T-helper 22 cell (primary cell): ENCODE data around the gene TSG101.

Experiments used
- DNase-seq: peaks from one replicate; pipeline ENCODE4 v3.0.0-alpha.2; 2020; ENCODE audit warnings: low read depth

TSG101 gene

DNA sequence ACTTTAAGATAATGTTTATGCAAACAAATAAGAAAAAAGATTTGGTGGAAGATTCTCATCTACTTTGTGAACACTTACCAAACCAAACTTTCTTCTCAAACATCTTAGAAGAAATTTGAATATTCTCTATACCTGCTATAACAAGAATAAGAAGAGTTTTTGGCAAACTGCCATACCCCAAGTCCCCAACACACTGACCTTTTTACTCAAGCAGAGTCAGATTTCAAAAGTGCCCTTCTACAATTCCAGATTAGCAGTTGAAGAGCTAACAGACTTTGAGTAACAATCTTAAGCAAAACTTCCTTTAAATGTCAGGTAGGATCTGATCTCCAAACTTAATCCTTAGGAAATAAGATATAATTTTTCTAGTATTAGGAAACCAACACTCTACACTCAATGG, 33.9 kb downstream of the TSG101 start:
- no peak for DNase-seq

DNA sequence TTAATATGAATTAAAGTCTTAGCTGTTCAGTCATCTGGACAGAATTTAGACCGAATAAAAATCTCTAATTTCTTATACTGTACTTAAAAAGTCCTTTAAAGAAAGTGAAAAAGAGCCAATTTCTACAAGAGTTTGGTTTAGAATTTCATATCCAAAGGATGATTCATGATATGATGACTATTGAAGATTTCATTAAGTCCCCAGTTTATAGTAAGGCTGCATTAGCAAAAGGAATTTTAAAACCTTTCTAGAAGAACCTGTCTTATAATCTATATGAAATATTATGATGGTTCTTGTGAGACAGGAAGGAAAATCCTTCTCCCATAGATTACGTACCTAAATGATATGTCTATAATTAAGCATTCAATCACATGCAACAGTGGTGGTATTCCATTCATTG, 34.8 kb downstream of the TSG101 start:
- DNase-seq, result no peak

DNA sequence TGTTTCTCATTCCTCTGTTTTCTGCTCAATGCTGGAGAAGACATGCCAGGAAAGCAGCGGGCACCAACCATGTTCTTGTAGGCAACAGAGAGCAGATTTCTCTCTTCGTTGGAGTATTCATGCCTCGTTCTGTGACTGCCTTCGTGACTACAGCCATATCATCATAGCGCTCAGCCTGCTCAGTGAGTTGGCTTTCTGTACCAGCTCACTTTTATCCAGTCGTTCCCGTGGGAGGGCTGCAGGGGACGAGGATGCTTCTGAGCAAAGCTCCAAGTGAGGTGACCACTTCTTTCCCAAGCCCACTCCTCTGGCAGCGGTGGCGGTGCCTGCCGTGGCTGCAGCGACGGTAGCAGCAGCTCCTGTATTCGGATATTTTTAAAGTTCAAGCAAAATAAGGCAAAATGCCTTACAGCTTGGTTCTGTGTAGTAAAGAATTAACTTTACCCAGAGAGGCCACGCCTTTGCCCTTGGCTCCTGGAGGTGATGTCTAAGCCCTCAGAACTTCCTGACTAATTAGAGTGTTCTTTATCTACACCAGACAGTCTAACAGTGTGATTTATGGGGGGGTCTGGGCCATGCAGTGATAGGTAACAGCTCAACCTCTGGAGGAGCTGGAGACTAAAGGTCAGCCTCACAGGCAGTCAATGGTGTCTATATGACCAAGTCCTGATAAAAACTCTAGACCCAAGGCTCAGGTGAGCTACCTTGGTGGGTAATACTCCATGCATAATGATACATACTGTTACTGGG, 35.8 kb downstream of the TSG101 start:
- no peak for DNase-seq

DNA sequence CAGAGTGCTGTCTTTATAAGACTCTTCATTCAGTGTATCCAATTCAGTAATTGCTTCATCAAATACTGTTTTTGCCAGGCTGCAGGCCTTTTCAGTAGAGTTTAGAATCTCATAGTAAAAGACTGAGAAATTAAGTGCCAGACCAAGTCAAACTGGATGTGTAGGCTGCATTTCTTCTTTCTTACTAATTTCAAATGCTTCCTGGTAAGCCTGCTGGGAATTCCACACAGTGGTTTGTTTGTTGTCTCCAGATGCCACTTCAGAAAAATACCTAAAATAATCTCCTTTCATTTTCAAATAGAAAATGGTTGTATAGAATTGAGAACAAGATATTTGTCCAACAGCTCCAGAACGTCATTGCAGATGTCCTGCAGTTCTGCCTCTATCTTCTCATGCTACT, 36.4 kb downstream of the TSG101 start:
- DNase-seq, result no peak

DNA sequence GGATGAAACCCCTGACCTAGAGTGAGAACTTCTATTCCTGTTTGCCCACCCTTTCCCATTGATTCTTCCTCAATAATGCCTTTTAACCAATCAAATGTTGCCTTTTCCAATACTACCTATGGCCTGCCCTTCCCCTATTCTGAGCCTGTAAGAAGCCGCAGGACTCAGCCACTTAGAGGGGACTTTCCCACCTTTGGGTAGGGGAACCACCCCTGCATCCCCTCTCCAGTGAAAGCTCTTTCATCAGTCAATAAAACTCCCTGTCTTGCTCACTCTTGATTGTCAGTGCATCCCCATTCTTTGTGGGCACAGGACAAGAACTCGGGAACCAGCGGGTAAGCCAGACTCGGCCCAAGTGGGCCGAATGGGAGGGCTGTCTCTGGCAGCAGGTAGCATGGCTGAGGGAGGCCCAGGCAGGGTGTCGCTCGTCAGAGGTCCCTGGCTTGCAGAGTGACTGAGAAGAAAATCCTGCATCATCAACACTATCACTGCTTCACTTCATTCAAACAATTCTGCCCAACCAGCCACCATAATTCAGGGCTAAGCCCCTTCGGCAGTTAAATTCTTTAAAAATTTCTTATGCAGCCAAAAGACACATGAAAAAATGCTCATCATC, 40.7 kb downstream of the TSG101 start:
- no peak for DNase-seq

DNA sequence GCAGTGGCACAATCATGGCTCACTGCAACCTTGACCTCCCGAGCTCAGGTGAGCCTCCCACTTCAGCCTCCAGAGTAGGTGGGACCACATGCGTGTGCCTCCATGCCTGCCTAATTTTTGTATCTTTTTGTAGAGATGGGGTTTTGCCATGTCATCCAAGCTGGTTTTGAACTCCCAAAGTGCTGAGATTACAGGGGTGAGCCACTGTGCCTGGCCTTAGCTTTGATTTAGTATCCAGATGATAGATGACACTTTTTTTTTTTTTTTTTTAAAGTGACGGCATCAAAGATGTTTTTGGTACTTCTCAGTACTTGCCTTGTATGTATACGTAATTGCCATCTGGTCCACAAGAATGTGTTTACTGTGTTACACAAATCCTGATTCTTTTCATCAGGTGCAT, 47.7 kb downstream of the TSG101 start:
- no peak for DNase-seq

DNA sequence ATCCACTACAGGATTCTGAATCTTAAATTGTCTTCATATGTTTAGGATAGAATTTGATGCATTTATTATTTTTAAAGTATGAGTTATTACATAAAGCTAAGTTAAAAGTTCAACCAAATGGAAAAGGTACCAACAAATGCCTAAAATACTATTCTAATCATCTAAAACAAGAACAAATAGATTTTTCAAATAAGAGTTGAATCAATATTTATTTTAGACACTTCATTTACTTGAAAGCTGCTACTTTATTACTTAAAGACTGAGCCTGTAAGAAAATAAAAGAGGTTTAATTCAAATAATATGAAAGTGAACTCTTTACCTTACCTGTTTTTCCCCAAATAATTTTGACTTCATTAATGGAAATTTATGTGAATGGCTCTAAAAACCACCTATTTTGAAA, 54.2 kb downstream of the TSG101 start:
- DNase-seq, result no peak

DNA sequence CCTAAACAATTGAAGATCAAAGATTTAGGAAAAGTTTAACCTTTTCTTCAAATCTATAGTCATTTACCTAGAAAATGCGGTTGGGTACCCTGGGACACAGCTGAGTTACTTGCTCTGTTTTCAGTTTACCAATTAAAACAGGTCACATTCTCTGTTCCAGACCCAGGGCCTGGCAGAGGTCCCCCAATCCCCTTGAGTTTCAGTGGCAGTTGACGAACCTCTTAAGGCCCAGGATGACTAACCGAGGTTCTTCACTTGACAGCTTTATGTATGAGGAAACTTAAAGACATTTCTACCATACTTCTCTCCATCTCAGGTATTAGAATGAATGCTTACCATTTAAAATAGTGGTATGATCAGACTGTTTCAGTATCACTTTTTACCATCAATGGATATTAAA, 54.7 kb downstream of the TSG101 start:
- DNase-seq, result no peak

DNA sequence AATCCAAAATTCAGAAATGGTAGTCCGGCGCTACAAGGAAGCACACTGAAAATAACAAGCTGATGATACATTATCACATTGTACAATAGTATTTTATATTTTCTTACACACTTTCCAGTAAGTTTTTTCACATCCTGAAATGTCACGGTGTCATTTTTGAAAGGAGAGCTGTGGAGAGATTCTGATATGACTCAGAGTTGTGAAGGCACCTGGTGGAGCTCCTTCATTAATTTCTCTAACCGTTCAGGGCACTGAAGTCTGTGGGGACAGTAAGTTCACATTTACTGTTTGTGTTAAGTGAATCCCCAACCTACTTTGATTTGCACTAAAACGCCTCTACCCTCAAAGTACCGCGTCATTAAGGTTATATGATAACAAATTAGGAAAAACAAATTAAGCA, 57.8 kb downstream of the TSG101 start:
- DNase-seq, result no peak

DNA sequence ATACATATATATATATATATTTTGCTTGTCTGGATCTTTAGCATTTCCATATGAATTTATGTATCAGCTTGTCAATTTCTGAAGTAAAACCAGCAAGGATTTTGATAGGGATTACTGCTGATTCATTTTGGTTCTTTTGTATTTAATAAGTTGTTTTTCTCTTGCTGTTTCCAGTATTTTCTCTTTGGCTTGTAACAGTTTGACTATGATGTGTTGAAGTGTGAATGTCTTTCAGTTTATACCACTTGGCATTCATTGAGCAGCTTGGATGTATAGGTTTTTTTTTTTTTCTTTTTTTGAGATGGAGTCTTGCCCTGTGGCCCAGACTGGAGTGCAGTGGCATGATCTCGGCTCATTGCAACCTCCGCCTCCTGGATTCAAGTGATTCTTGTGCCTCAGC, 58.7 kb downstream of the TSG101 start:
- DNase-seq, result no peak

DNA sequence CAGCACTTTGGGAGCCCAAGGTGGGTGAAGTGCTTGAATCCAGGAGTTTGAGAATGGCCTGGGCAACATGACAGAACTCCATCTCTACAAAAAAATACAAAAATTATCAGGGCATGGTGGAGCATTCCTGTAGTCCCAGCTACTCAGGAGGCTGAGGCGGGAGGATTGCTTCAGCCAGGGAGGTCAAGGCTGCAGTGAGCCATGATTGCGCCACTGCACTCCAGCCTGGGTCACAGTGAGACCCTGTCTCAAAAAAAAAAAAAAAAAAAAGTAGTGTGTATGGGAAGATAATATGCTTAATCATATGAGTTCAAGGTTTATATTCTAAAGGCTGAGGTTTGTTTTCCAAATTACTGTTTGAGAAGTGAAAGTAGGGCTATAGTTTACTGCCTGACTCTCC, 60.3 kb downstream of the TSG101 start:
- no peak for DNase-seq

DNA sequence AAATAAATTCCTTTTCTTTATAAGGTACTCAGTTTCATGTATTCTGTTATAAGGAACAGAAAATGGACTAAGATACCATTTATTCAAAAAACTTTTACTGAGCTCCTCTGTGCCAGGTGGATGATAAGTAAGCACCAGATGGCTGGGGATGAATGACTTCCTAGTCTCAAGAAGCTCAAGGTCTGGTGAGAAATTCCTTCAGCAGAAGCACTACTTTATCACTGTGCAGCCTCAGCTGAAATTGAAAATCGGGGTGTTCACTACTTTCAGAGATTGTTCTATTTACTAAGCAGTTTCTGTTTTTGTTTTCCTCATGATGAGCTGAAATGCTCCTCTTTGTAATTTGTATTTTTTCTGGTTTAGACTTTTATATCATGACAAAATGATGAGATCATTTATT, 63.3 kb downstream of the TSG101 start:
- no peak for DNase-seq

DNA sequence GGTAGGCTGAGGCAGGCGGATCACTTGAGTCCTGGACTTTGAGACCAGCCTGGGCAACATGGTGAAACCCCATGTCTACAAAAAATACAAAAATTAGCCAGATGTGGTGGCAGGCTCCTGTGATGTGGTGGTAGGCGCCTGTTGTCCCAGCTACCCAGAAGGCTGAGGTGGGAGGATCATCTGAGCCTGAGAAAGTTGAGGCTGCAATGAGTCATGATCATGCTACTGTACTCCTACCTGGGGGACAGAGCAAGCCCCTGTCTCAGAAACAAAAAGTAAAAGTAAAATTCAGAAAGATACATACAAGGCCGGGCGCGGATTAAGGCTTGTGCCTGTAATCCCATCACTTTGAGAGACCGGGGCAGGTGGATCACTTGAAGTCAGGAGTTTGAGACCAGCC, 64.8 kb downstream of the TSG101 start:
- no peak for DNase-seq

DNA sequence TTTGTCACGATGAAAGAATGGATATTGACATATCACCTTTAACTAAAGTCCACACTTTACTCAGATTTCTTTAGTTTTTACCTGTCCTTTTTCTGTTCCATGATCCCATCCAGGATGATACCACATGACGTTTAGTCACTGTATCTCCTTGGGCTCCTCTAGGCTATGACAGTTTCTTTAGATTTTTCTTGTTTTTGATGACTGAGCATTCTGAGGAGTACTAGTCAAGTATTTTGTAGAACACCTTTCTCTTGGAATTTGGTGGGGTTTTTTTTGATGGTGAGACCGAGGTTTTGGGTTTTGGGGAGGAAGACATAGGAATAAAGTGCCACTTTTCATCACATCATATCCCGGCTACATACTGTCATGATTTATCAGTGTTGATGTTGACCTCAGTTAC, 67.1 kb downstream of the TSG101 start:
- no peak for DNase-seq

DNA sequence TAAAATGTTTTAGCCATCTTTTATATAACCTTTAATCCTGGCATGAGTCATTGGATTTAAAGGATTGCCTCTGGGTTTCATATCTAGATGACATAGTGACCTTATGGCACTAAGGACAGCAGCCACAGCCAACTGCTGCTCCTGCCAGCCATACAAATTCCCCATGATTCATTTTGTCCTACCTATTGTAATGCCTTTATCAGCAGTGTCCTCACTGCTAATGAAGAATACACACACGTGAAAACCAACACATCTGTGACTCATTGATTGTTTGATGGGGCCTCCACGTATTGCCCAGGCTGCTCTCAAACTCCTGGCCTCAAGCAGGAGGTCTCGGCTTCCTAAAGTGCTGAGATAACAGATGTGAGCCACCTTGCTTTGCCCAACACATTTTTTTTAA, 69.3 kb downstream of the TSG101 start:
- DNase-seq, result no peak

DNA sequence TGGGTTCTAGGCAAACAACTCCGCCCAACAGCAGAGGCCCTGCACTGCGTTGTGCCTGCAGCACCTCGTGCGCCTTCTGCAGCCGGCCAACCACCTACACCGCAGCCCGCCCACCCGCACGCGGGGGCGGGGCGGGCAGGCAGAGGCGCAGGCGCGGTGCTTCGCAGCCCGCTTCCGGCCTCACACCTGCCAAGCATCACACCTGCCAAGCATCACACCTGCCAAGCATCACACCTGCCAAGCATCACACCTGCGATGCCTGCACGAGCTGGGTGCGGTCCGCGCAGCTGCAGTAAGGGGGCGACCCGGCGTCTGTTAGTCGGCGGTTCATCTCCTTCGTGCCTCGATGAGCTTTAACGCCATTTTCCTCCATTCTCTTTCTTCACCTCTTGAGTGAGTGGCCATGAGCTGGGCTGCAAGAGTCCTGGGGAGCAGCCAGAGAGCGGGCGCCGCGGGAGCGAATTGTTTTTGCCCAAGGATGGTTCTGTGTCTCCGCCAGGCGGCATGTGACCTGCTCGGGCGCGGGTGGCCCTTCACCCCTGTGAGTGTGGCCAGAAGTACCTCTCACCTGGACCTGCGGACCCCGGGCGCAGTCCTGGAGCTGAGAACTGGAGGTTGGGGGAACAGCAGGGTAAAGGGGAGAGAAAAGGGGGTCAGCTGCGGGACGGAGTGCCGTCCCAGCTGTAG, 70.9 kb downstream of the TSG101 start, which contains the start of gene LDHAL6A:
TSS of gene LDHAL6A (plus strand) at position 171 of the 687 bp plus-strand sequence. CDS start 825 bp downstream, outside the sequence.
- DNase-seq, result no peak

DNA sequence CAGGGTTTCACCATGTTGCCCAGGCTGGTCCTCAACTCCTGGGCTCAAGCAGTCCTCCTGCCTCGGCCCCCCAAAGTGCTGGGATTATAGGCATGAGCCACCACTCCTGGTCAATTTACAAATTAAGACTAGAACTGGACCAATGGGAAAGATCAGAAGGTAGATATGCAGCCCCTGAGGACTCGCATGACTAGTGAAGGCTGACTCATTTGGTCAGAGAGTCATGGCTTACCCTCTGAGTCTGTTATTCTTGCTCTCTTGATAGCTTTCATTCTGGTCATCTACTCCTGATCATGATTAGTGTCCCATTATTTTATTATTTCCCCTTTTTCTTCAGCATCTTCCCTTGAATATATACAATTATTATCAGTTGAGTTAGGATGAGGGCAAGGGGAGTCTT, 73.8 kb downstream of the TSG101 start:
- no peak for DNase-seq

DNA sequence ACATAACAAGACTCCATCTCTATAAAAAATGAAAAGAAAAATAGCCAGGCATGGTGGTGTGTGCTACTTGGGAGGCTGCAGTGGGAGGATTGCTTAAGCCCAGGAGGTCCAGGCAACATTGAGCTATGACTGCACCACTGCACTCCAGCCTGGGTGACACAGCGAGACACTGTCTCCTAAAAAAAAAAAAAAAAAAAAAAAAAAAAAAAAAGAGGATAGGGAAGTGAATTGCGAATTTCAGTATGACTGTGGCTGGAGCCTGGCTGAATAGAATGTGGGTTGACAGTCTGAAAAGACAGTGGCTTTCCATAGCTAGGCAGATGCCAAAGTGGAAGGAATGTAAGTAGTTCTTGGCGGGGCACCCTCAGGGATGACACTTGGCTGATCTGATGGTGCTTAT, 77.5 kb downstream of the TSG101 start:
- no peak for DNase-seq

DNA sequence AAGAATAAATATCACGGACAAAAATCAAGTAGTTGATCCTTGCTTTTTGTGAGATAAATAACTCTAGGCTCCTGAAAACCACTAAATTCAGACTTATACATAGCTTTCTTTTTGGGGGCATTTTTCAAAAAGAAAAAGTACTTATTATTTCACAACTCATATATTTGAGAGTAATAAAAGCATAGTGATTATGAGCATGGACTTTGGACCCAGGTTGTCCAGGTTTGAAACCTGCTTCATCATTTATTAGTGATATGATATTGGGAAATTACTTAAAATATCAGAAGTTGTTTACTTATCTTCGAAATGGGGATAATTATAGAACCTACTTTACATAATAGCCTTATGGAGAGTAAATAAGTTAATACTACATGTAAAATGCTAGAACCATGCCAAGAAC, 88.1 kb downstream of the TSG101 start:
- DNase-seq, result no peak
